Lung (tissue), 12 donors: ENCODE measurements around the gene RARG. TPM values are rescaled to one million over a fixed set of nuclear protein-coding genes. Genes with fewer than 3 reads are reported as not detected.
"Not testable (repeated sequence)": the region's sequence is repeated elsewhere in the genome, so short reads cannot be mapped to it uniquely, and the experiment has no call there.

ENCODE experiments used
- ATAC-seq: fragments of 200-7000 bp; cut with Tn5 transposase; one replicate; pipeline ENCODE4 v1.9.1; 2020; ENCODE audit warnings: moderate number of reproducible peaks; ENCODE audit not compliant: insufficient read depth, low FRiP score
- DNase-seq, 3 donors: peaks; one replicate each; pipeline ENCODE4 v3.0.0-alpha.2; 2013 to 2017
- H3K27ac ChIP-seq, 2 donors: one replicate each; pipeline ENCODE4 v1.5.1; 2013; ENCODE audit warnings: mild to moderate bottlenecking in 2 of 2, moderate library complexity in 2 of 2, control low read depth in 1 of 2, inconsistent platforms in 1 of 2, low read depth in 1 of 2, low read length in 1 of 2
- H3K27me3 ChIP-seq, 3 donors: one replicate each; pipeline ENCODE4 v1.5.1; 2013; ENCODE audit warnings: low read length in 2 of 3; ENCODE audit not compliant: control insufficient read depth in 3 of 3, insufficient read depth in 3 of 3
- H3K36me3 ChIP-seq, 4 donors: one replicate each; pipeline ENCODE4 v1.5.1; 2013; ENCODE audit warnings: low read length in 4 of 4, mild to moderate bottlenecking in 1 of 4, moderate library complexity in 1 of 4; ENCODE audit not compliant: control insufficient read depth in 4 of 4, insufficient read depth in 4 of 4
- H3K4me1 ChIP-seq, 5 donors: one replicate each; pipeline ENCODE4 v1.5.1; 2013; ENCODE audit warnings: low read length in 5 of 5, mild to moderate bottlenecking in 2 of 5, moderate library complexity in 1 of 5; ENCODE audit not compliant: control insufficient read depth in 5 of 5, insufficient read depth in 5 of 5
- H3K4me3 ChIP-seq: one replicate; pipeline ENCODE4 v1.5.1; 2013; ENCODE audit warnings: mild to moderate bottlenecking, control low read depth, moderate library complexity
- H3K9ac ChIP-seq, 2 donors: one replicate each; pipeline ENCODE4 v1.5.1; 2013; ENCODE audit warnings: low read length in 2 of 2, control low read depth in 1 of 2; ENCODE audit not compliant: insufficient read depth in 1 of 2
- H3K9me3 ChIP-seq, 4 donors: one replicate each; pipeline ENCODE4 v1.5.1; 2013; ENCODE audit warnings: low read length in 3 of 4, mild to moderate bottlenecking in 1 of 4, moderate library complexity in 1 of 4; ENCODE audit not compliant: control insufficient read depth in 4 of 4, insufficient read depth in 3 of 4
- WGBS, 2 donors: extraction: QIAGEN DNeasy Blood & Tissue Kit; methylation state at CpG; one replicate each; pipeline ENCODE4 v1.1.7; 2013; 5-methylcytosine and 5-hydroxymethylcytosine counted together
- polyA plus RNA-seq, 2 donors: library from polyadenylated mRNA; stranded (reverse); fragments of 200-250 nt; gene quantifications; one replicate each; pipeline ENCODE4 v1.2.1, GENCODE V29; 2013
- total RNA-seq, 2 donors: library from RNA; depleted of rRNA in 1 of 2; stranded (reverse); fragments of >200 nt in 1 of 2; gene quantifications; one replicate each; pipeline ENCODE4 v1.2.1, GENCODE V29; 2014 to 2021
- TF ChIP-seq, protein P1 (sequence below): IDR thresholded peaks from 2 replicates; pipeline ENCODE4 v1.5.1; 2012; ENCODE audit warnings: mild to moderate bottlenecking; ENCODE audit errors: control extremely low read depth, extremely low read depth
- donor health status: control.
- donor health status: control.
- donor health status: Bipolar disorder and iron deficiency.
- donor health status: healthy.
- donor health status: DM: yes; HTN: yes; CAD: no.

RARG gene
- total and polyA plus RNA-seq, 4 donors: 12.0 to 29.7 (median 21.0) TPM

DNA sequence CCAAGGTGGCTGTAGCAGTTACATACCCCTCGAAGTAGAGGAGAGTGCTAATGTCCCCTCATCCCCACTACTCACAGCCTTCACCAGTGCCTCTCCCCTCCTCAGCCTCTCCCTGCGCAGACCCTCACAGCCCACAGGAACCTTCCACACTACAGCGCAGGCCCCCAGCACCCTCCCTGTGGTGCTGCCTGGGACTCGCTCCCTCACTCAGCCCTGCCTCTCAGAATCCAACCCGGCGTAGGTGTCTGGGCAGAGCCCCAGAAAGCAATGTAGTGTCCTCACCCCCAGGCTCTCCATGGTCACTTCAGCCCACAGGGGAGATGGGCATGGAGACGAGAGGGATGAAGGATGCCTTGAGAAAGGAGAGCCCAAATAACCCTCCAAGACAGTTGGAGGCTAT, 62.4 kb downstream of the RARG start:
- 94 to 97% methylated on average over 7 of the region's 7 CpGs for WGBS, 2 donors
- no peak for DNase-seq
- Histone ChIP-seq H3K4me1 (peaks cover 0 to 5% (median 0%) of the 10 kb centered on the region in 5 donors), H3K4me3 (no peak overlapping the region), H3K9me3 (no peaks in the 10 kb centered on the region), H3K36me3 (peaks cover 0 to 14% (median 10%) of the 10 kb centered on the region in 4 donors), H3K9ac (no peak overlapping the region), H3K27me3 (no peaks in the 10 kb centered on the region), H3K27ac (no peak overlapping the region)
- TF ChIP-seq, protein P1, sequence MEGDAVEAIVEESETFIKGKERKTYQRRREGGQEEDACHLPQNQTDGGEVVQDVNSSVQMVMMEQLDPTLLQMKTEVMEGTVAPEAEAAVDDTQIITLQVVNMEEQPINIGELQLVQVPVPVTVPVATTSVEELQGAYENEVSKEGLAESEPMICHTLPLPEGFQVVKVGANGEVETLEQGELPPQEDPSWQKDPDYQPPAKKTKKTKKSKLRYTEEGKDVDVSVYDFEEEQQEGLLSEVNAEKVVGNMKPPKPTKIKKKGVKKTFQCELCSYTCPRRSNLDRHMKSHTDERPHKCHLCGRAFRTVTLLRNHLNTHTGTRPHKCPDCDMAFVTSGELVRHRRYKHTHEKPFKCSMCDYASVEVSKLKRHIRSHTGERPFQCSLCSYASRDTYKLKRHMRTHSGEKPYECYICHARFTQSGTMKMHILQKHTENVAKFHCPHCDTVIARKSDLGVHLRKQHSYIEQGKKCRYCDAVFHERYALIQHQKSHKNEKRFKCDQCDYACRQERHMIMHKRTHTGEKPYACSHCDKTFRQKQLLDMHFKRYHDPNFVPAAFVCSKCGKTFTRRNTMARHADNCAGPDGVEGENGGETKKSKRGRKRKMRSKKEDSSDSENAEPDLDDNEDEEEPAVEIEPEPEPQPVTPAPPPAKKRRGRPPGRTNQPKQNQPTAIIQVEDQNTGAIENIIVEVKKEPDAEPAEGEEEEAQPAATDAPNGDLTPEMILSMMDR: no peak
- ATAC-seq: no peak

DNA sequence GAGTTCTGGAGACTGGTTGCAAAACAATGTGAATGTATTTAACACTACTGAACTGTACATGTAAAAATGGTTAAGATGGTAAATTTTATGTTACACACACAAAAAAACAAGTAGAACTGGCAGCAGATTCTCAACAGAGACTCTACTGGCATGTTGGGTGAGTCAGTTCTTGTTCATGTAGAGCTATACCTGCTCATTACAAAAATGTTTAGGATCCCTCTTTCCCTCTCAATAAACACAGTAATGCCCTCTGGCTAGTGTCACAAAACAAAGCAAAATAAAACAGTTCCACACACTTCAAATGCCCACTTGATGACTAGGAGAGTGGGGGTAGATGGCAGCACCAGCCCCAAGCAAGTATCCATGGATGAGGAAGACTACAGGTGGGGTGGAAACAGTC, 65.2 kb downstream of the RARG start:
- no peak for DNase-seq
- Histone ChIP-seq H3K9ac (no peak overlapping the region), H3K36me3 (peaks cover 0 to 14% (median 11%) of the 10 kb centered on the region in 4 donors), H3K4me3 (no peak overlapping the region), H3K9me3 (no peaks in the 10 kb centered on the region), H3K27ac (no peak overlapping the region), H3K4me1 (peaks cover 0 to 3% (median 0%) of the 10 kb centered on the region in 5 donors), H3K27me3 (no peaks in the 10 kb centered on the region)
- ATAC-seq: no peak
- TF ChIP-seq, protein P1: no peak

DNA sequence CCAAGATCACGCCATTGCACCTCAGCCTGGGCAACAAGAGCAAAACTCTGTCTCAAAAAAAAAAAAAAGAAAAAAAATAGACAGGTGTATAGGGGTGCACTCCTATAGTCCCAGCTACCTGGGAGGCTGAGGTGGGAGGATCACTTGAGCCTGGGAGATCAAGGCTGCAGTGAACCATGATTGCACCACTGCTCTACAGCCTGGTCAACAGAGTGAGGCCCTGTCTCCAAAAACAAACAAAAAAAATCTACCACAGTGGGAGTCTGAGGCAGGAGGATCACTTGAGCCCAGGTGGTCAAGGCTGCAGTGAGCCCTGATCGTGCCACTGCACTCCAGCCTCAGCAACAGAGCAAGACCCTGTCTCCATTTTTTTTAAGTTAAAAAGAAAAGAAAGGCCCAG, 69.0 kb downstream of the RARG start:
- 94 to 97% methylated on average over 2 of the region's 2 CpGs for WGBS, 2 donors
- not testable (repeated sequence) for H3K4me3 ChIP-seq, DNase-seq, H3K4me1 ChIP-seq, H3K9me3 ChIP-seq, H3K27me3 ChIP-seq, H3K36me3 ChIP-seq, H3K9ac ChIP-seq, H3K27ac ChIP-seq, ATAC-seq

DNA sequence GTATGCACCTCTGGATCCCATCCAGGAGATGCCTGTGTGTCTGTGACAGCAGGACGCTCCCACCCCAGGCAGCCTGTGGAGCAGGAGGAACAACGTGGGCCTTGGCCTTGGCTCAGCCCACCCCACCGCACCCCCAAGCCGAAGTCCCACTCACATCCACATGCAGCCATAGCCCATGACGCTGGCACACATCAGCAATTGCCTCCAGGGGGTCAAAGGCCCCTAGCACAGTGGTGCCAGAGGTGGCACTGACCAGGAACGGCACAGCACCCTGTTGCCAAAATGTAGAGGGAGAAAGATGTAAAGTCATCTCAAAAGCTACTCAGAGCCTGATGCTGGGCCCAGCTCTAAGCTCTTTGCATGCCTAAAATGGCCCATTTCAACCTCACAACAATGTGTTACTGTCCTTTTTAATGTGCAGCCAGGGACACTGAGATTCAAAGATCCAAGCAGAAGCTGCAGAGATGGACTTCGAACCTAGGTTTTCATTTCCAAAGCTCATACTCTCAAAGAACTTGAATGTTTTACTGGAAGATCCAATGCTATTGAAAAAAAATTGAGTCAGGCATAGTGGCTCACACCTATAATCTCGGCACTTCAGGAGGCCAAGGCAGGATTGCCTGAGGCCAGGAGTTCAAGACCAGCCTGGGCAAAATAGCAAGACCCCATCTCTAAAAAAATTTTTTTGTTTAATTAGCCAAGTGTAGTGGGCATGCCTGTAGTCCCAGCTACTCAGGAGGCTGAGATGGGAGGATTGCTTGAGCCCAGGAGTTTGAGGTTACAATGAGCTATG, 70.7 kb downstream of the RARG start:
- H3K27ac ChIP-seq: no peak overlapping the region
- no peaks in the 10 kb centered on the region for H3K27me3 ChIP-seq
- peaks cover 0 to 3% (median 0%) of the 10 kb centered on the region in 4 donors for H3K9me3 ChIP-seq
- H3K4me3 ChIP-seq: no peak overlapping the region
- no peak overlapping the region for H3K9ac ChIP-seq
- DNase-seq (no peak), ATAC-seq (no peak)
- no peaks in the 10 kb centered on the region for H3K4me1 ChIP-seq
- WGBS, 2 donors: 95 to 97% methylated on average over 8 of the region's 8 CpGs
- peaks cover 0 to 8% (median 3%) of the 10 kb centered on the region in 4 donors for H3K36me3 ChIP-seq
- TF ChIP-seq, protein P1: no peak
